Astrocyte (in vitro differentiated cells and primary cell): ENCODE measurements around the gene SLC24A5. TPM values are rescaled to one million over a fixed set of nuclear protein-coding genes. Genes with fewer than 3 reads are reported as not detected.

Experiments
- DNase-seq: peaks from one replicate; pipeline ENCODE4 v3.0.0-alpha.2; 2010; ENCODE audit warnings: low read depth
- FAIRE-seq: peaks from 2 replicates; lab custom pipeline; 2011; peaks lifted over from hg19 to GRCh38; lab: Jason Lieb, UNC
- H2AFZ ChIP-seq: 2 replicates; pipeline ENCODE4 v1.6.0; 2012; ENCODE audit warnings: low read depth, low read length, inconsistent platforms
- H3K27ac ChIP-seq: 2 replicates; pipeline ENCODE4 v1.5.1; 2011; ENCODE audit warnings: low read depth, low read length, inconsistent platforms
- H3K27me3 ChIP-seq: 2 replicates; pipeline ENCODE4 v1.6.0; 2011; ENCODE audit warnings: low read length, inconsistent platforms; ENCODE audit not compliant: insufficient read depth
- H3K36me3 ChIP-seq: 2 replicates; pipeline ENCODE4 v1.5.1; 2011; ENCODE audit warnings: low read length, inconsistent platforms; ENCODE audit not compliant: insufficient read depth
- H3K4me1 ChIP-seq: 2 replicates; pipeline ENCODE4 v1.5.1; 2011; ENCODE audit warnings: low read length, inconsistent platforms; ENCODE audit not compliant: insufficient read depth
- H3K4me2 ChIP-seq: 2 replicates; pipeline ENCODE4 v1.6.0; 2012; ENCODE audit warnings: low read length, inconsistent platforms
- H3K4me3 ChIP-seq: 2 replicates; pipeline ENCODE4 v1.5.1; 2011; ENCODE audit warnings: low read depth, mild to moderate bottlenecking, low read length, inconsistent platforms; ENCODE audit not compliant: insufficient read depth
- H3K79me2 ChIP-seq: 2 replicates; pipeline ENCODE4 v1.6.0; 2012; ENCODE audit warnings: mild to moderate bottlenecking, low read length, inconsistent platforms; ENCODE audit not compliant: insufficient read depth
- H3K9ac ChIP-seq: 2 replicates; pipeline ENCODE4 v1.6.0; 2012; ENCODE audit warnings: mild to moderate bottlenecking, low read length, inconsistent platforms
- H3K9me3 ChIP-seq: 2 replicates; pipeline ENCODE4 v1.5.1; 2012; ENCODE audit warnings: low read depth, mild to moderate bottlenecking, low read length, inconsistent platforms; ENCODE audit not compliant: insufficient read depth
- H4K20me1 ChIP-seq: 2 replicates; pipeline ENCODE4 v1.6.0; 2012; ENCODE audit warnings: low read length, inconsistent platforms; ENCODE audit not compliant: insufficient read depth
- H3K27ac Mint-ChIP-seq: one replicate; pipeline ENCODE4 v1.8.0; 2021; ENCODE audit warnings: mild to moderate bottlenecking, mixed read lengths; ENCODE audit not compliant: unreplicated experiment
- H3K27me3 Mint-ChIP-seq: one replicate; pipeline ENCODE4 v1.8.0; 2021; ENCODE audit warnings: low read depth, mixed read lengths; ENCODE audit not compliant: unreplicated experiment
- H3K36me3 Mint-ChIP-seq: one replicate; pipeline ENCODE4 v1.8.0; 2021; ENCODE audit warnings: low read depth, mixed read lengths; ENCODE audit not compliant: unreplicated experiment
- H3K4me1 Mint-ChIP-seq: one replicate; pipeline ENCODE4 v1.8.0; 2021; ENCODE audit warnings: low read depth, mixed read lengths; ENCODE audit not compliant: unreplicated experiment
- H3K4me3 Mint-ChIP-seq: one replicate; pipeline ENCODE4 v1.8.0; 2021; ENCODE audit warnings: mild to moderate bottlenecking, moderate library complexity, mixed read lengths; ENCODE audit not compliant: unreplicated experiment
- H3K9me3 Mint-ChIP-seq: one replicate; pipeline ENCODE4 v1.8.0; 2021; ENCODE audit warnings: mild to moderate bottlenecking, mixed read lengths; ENCODE audit not compliant: unreplicated experiment
- CTCF ChIP-seq: IDR thresholded peaks from 2 replicates; pipeline ENCODE4 v1.5.1; 2011; ENCODE audit warnings: low read depth, mild to moderate bottlenecking, inconsistent platforms, low read length, moderate library complexity; ENCODE audit not compliant: insufficient read depth
- EZH2 ChIP-seq: IDR thresholded peaks from 2 replicates; pipeline ENCODE4 v1.6.1; 2012; ENCODE audit warnings: mild to moderate bottlenecking, low read length, inconsistent platforms; ENCODE audit not compliant: insufficient read depth
- total RNA-seq: library from RNA; stranded (reverse); gene quantifications from 2 replicates; pipeline ENCODE4 v1.2.1, GENCODE V29; 2021

Gene SLC24A5
- total RNA-seq, 1 donor from 2014 or later, result not detected

- Mint-ChIP-seq H3K9me3 (peaks cover 4% of the 10 kb centered on the region), H3K27ac (no peak overlapping the region), H3K27me3 (peaks cover 2% of the 10 kb centered on the region), H3K4me3 (no peak overlapping the region), H3K36me3 (no peaks in the 10 kb centered on the region), H3K4me1 (peaks cover 7% of the 10 kb centered on the region)
- H3K27ac ChIP-seq, result no peak overlapping the region
- DNase-seq (peak; percentile 25), FAIRE-seq (no peak)
- H2AFZ ChIP-seq, result no peak overlapping the region
- H3K9me3 ChIP-seq, result no peaks in the 10 kb centered on the region
- H3K4me1 ChIP-seq, result peaks cover 7% of the 10 kb centered on the region
- H3K4me3 ChIP-seq, result no peak overlapping the region
- no peak overlapping the region for H3K4me2 ChIP-seq
- H4K20me1 ChIP-seq, result no peaks in the 10 kb centered on the region
- no peak overlapping the region for H3K9ac ChIP-seq
- TF ChIP-seq EZH2, result no peak
- TF ChIP-seq CTCF, result peak; percentile 55
- H3K36me3 ChIP-seq, result no peaks in the 10 kb centered on the region
- H3K27me3 ChIP-seq, result no peaks in the 10 kb centered on the region
- no peaks in the 10 kb centered on the region for H3K79me2 ChIP-seq
These were observed 35.8 kb upstream of the SLC24A5 start for GRCh38 chr15:48084759-48085590.

DNA sequence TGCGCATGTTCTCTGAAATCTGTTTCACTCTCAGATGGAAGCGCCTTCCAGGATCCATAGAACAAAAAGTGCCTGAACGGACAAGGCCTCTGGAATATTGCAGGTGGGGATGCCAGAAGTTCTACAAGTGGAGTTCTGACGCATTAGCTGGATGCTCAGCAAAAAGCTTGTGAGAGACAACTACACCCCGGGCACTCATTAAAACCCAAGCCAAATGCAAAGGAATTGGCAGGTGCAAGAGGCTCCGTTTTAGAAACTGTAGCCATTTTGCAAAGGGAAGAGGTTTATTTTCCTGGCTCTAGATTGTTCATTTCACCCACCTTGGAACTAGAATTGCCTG is 35.2 kb upstream of the SLC24A5 start:
- H3K4me3 Mint-ChIP-seq, result no peak overlapping the region
- H3K27ac Mint-ChIP-seq, result no peak overlapping the region
- Histone ChIP-seq H3K4me2 (no peak overlapping the region), H4K20me1 (no peaks in the 10 kb centered on the region), H3K4me1 (peaks cover 7% of the 10 kb centered on the region), H3K27ac (no peak overlapping the region), H3K9ac (no peak overlapping the region), H3K4me3 (no peak overlapping the region), H3K27me3 (no peaks in the 10 kb centered on the region), H3K36me3 (no peaks in the 10 kb centered on the region), H2AFZ (no peak overlapping the region), H3K79me2 (no peaks in the 10 kb centered on the region), H3K9me3 (no peaks in the 10 kb centered on the region)
- no peak for DNase-seq
- H3K4me1 Mint-ChIP-seq, result peaks cover 7% of the 10 kb centered on the region
- no peaks in the 10 kb centered on the region for H3K36me3 Mint-ChIP-seq
- H3K9me3 Mint-ChIP-seq, result peaks cover 4% of the 10 kb centered on the region
- peaks cover 2% of the 10 kb centered on the region for H3K27me3 Mint-ChIP-seq
- no peak for FAIRE-seq
- no peak for TF ChIP-seq EZH2
- no peak for TF ChIP-seq CTCF

DNA sequence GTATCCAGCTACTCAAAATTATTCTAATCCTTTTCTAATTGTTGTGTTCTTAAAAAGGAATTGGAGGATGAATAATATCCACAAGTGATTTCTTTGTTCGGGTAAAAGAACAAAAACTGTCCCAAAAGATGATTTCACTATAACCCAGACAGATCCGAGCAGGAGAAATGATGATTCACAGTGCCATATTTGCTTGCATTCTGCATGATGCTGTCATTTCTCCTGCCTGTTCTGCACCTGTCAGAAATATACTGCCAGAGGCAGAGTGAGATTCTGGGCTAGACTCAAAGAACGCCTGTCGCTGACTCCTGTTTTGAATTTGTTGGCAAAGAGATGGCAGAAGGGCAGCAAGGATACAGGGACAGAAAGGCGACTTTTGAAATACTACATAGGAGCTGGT is 34.7 kb upstream of the SLC24A5 start:
- Histone ChIP-seq H4K20me1 (no peaks in the 10 kb centered on the region), H3K9ac (no peak overlapping the region), H3K4me2 (peak overlapping the region; percentile 25), H3K79me2 (no peaks in the 10 kb centered on the region), H2AFZ (no peak overlapping the region), H3K27ac (no peak overlapping the region), H3K4me3 (no peak overlapping the region), H3K36me3 (no peaks in the 10 kb centered on the region), H3K27me3 (no peaks in the 10 kb centered on the region), H3K4me1 (peaks cover 7% of the 10 kb centered on the region), H3K9me3 (no peaks in the 10 kb centered on the region)
- peak; percentile 40 for DNase-seq
- peaks cover 5% of the 10 kb centered on the region for H3K27me3 Mint-ChIP-seq
- no peak for TF ChIP-seq CTCF
- no peak for TF ChIP-seq EZH2
- H3K9me3 Mint-ChIP-seq, result peaks cover 4% of the 10 kb centered on the region
- no peak overlapping the region for H3K27ac Mint-ChIP-seq
- no peak for FAIRE-seq
- peaks cover 7% of the 10 kb centered on the region for H3K4me1 Mint-ChIP-seq
- no peaks in the 10 kb centered on the region for H3K36me3 Mint-ChIP-seq
- H3K4me3 Mint-ChIP-seq, result no peak overlapping the region
